Gastroesophageal sphincter (tissue), 4 donors: ENCODE results near the gene LPAR3. TPM values are rescaled to one million over a fixed set of nuclear protein-coding genes. Genes with fewer than 3 reads are reported as not detected.

ENCODE experiments used
- ATAC-seq: fragments of 150-250 bp; one replicate; pipeline ENCODE4 v1.9.1; 2016; ENCODE audit warnings: mild to moderate bottlenecking, moderate library complexity
- H3K27ac ChIP-seq, 4 donors: fragments of 200-600 bp; sonication (generic) in 3 of 4; 1 replicate in 3 of 4; 2 replicates in 1 of 4; pipeline ENCODE4 v1.5.1; 2016 to 2019
- H3K27me3 ChIP-seq: fragments of 200-600 bp; sonication (generic); one replicate; pipeline ENCODE4 v1.5.1; 2019
- H3K36me3 ChIP-seq, 2 donors: fragments of 200-600 bp; sonication (generic); one replicate each; pipeline ENCODE4 v1.5.1; 2019; ENCODE audit warnings: control low read depth in 1 of 2
- H3K4me1 ChIP-seq, 3 donors: fragments of 200-600 bp; sonication (generic); 1 replicate in 2 of 3; 2 replicates in 1 of 3; pipeline ENCODE4 v1.5.1; 2016 to 2019; ENCODE audit warnings: control low read depth in 2 of 3
- H3K4me3 ChIP-seq, 2 donors: fragments of 200-600 bp; sonication (generic); one replicate each; pipeline ENCODE4 v1.5.1; 2019; ENCODE audit warnings: mild to moderate bottlenecking in 1 of 2, moderate library complexity in 1 of 2
- H3K9me3 ChIP-seq, 3 donors: fragments of 200-600 bp; sonication (generic); one replicate each; pipeline ENCODE4 v1.5.1; 2017 to 2019; ENCODE audit warnings: control low read depth in 2 of 3
- EP300 ChIP-seq: sonication (generic); formaldehyde crosslinking; IDR thresholded peaks from one replicate; pipeline ENCODE4 v1.6.1; 2017; ENCODE audit warnings: antibody characterized with exemption, mild to moderate bottlenecking
- POLR2A ChIP-seq, 2 donors: fragments of 450-650 bp; IDR thresholded peaks; one replicate each; pipeline ENCODE4 v1.6.1; 2017; ENCODE audit warnings: antibody characterized with exemption in 2 of 2, mild to moderate bottlenecking in 2 of 2, moderate library complexity in 1 of 2
- POLR2AphosphoS5 ChIP-seq: sonication (generic); formaldehyde crosslinking; IDR thresholded peaks from one replicate; pipeline ENCODE4 v1.6.1; 2017; ENCODE audit warnings: antibody characterized with exemption
- WGBS, 2 donors: methylation state at CpG; one replicate each; pipeline ENCODE4 v1.1.5; 2018; ENCODE audit warnings: low coverage in 1 of 2; 5-methylcytosine and 5-hydroxymethylcytosine counted together
- total RNA-seq, 4 donors: library from RNA; depleted of rRNA; stranded (reverse); fragments of >200 nt; gene quantifications; one replicate each; pipeline ENCODE4 v1.1.0, GENCODE V29; 2016
- TF ChIP-seq, protein P1 (sequence below), 4 experiments: fragments of 200-600 bp in 2 of 4; fragments of 450-650 bp in 2 of 4; sonication (generic) in 1 of 4; IDR thresholded peaks; one replicate each; pipeline ENCODE4 v1.5.1; 2017 to 2019; ENCODE audit warnings: antibody characterized with exemption in 4 of 4, mild to moderate bottlenecking in 2 of 4, moderate library complexity in 2 of 4

Gene LPAR3
- total RNA-seq, 4 donors from 2014 or later: 0.13 to 3.3 (median 0.23) TPM; not detected in 1

DNA sequence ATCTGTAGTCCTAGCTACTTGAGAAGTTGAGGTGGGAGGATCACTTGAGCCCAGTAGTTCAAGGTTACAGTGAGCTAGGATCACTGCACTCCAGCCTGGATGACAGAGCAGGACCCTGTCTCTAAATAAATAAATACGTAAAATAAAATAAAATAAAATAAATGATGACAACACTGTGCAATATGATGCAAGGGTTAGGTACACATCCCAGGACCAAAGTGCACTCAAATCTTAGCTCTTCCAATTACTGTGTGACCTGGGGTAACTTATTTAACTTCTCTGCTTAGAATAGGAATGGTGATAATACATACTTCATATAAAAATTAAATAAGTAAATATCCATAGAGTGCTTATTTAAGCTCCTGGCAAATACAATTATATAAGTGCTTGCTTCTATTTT lies 53.5 kb downstream of the LPAR3 start:
- no peak for ATAC-seq
- WGBS, 2 donors: 54 to 80% methylated on average over 1 of the region's 1 CpG
- no peak for TF ChIP-seq POLR2A (IDR thresholded peaks at IDR 0.05)
- TF ChIP-seq EP300: no peak
- TF ChIP-seq, protein P1, sequence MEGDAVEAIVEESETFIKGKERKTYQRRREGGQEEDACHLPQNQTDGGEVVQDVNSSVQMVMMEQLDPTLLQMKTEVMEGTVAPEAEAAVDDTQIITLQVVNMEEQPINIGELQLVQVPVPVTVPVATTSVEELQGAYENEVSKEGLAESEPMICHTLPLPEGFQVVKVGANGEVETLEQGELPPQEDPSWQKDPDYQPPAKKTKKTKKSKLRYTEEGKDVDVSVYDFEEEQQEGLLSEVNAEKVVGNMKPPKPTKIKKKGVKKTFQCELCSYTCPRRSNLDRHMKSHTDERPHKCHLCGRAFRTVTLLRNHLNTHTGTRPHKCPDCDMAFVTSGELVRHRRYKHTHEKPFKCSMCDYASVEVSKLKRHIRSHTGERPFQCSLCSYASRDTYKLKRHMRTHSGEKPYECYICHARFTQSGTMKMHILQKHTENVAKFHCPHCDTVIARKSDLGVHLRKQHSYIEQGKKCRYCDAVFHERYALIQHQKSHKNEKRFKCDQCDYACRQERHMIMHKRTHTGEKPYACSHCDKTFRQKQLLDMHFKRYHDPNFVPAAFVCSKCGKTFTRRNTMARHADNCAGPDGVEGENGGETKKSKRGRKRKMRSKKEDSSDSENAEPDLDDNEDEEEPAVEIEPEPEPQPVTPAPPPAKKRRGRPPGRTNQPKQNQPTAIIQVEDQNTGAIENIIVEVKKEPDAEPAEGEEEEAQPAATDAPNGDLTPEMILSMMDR (IDR thresholded peaks at IDR 0.05): no peak
- no peak for TF ChIP-seq POLR2AphosphoS5
- no peaks in the 10 kb centered on the region for H3K4me1 ChIP-seq
- no peak overlapping the region for H3K4me3 ChIP-seq
- H3K27ac ChIP-seq: no peak overlapping the region
- peaks cover 8% of the 10 kb centered on the region for H3K27me3 ChIP-seq
- no peaks in the 10 kb centered on the region for H3K36me3 ChIP-seq
- H3K9me3 ChIP-seq: no peaks in the 10 kb centered on the region

DNA sequence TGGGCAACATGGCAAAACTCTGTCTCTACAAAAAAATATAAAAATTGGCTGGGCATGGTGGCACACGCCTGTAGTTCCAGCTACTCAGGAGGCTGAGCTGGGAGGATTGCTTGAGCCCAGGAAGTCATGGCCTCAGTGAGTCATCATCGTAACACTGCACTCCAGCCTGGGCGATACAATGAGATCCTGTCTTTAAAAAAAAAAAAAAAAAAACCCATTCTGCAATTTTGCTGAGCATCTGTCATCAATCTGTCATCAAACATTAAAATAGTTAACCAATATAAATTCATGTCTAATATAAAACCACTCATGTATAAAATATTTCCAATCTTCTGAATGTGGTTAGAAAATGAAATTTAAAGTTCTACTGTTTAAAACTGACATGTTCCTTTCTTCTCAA lies 56.9 kb downstream of the LPAR3 start:
- 51% methylated on average over 3 of the region's 3 CpGs; no CpG with 5 or more reads in 1 of the 2 donors for WGBS, 2 donors
- Histone ChIP-seq H3K36me3 (no peaks in the 10 kb centered on the region), H3K4me1 (no peaks in the 10 kb centered on the region), H3K9me3 (no peaks in the 10 kb centered on the region), H3K4me3 (no peak overlapping the region), H3K27ac (no peak overlapping the region), H3K27me3 (peaks cover 8% of the 10 kb centered on the region)
- ATAC-seq: no peak
- TF ChIP-seq POLR2AphosphoS5: no peak
- TF ChIP-seq, protein P1 (IDR thresholded peaks at IDR 0.05): no peak
- TF ChIP-seq POLR2A (IDR thresholded peaks at IDR 0.05): no peak
- TF ChIP-seq EP300: no peak

DNA sequence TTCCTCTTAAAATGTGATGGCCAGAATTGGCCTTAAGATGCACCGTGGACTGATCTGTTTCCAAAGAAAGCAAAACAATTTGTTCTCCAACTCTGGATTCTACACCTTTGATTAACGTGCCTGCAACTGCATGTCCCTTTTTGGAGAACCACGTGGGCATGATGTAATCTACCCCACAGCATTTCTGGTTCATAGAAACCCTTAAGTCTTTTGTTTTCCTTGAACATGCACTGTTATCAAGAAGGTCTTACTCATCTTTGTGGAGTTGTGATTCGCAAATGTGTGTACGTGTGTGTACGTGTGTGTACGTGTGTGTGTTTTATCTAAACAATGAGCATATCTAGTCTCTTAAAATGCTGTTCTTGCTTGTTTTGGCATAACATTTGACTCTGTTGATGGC lies 57.8 kb downstream of the LPAR3 start:
- H3K36me3 ChIP-seq: no peaks in the 10 kb centered on the region
- ATAC-seq: no peak
- TF ChIP-seq POLR2AphosphoS5 (no peak), EP300 (no peak), POLR2A (IDR thresholded peaks at IDR 0.05) (no peak)
- TF ChIP-seq, protein P1 (IDR thresholded peaks at IDR 0.05): no peak
- H3K9me3 ChIP-seq: no peaks in the 10 kb centered on the region
- 85% methylated on average over 4 to 7 of the region's 7 CpGs for WGBS, 2 donors
- no peak overlapping the region for H3K27ac ChIP-seq
- H3K4me1 ChIP-seq: no peaks in the 10 kb centered on the region
- peaks cover 8% of the 10 kb centered on the region for H3K27me3 ChIP-seq
- H3K4me3 ChIP-seq: no peak overlapping the region

DNA sequence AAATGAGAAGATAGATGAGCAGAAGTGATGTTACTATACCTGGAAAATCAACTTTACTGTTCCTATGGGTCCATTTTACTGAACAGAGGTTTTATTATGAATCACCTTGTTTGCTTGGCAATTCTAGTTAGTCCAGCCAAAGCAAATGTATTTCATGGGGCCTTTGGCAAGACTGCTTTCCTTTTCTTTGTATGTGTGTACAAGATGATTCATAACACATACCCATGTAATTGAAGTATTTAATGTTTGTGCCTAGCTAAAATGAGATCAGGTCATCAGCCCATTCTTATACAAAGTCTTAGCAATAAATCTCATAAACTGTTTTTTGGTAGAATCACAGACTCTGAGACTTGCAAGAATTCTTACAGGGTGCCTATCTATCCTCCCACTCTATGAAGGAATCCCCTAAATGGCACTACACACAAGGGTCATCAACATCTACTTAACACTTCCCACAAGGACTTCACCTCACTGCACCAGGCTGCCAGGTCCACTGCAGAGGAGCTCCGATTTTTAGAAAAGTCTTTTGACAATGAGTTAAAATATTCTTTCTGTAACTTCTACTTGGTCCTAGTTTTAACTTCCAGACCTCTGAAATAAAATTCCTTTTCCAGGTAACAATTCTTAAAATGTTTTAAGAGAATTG lies 58.5 kb downstream of the LPAR3 start:
- TF ChIP-seq POLR2AphosphoS5 (no peak), POLR2A (IDR thresholded peaks at IDR 0.05) (no peak), EP300 (no peak)
- TF ChIP-seq, protein P1 (IDR thresholded peaks at IDR 0.05): no peak
- ATAC-seq: no peak
- H3K27ac ChIP-seq: no peak overlapping the region
- H3K27me3 ChIP-seq: peaks cover 8% of the 10 kb centered on the region
- 69 to 70% methylated on average over 1 of the region's 1 CpG for WGBS, 2 donors
- H3K36me3 ChIP-seq: no peaks in the 10 kb centered on the region
- no peaks in the 10 kb centered on the region for H3K9me3 ChIP-seq
- H3K4me1 ChIP-seq: no peaks in the 10 kb centered on the region
- no peak overlapping the region for H3K4me3 ChIP-seq

DNA sequence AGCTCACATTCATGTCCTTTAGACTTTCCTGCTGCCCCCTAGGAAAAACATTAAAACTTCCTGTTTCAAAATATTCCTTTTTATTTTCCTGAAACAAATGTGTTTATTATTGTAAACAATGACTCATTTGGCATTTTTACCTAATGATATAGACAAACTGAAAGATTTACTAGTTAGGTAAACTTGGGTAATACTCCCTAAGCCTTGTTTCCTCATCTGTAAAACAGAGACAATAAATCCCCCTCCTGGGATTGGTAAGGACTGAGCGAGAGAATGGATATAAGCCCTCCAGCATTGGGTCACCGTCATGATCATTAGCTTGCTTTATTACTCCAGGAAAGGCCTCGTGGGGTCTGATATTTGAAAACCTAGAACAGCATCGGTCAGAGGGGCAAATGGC lies 59.8 kb downstream of the LPAR3 start:
- no peaks in the 10 kb centered on the region for H3K4me1 ChIP-seq
- H3K9me3 ChIP-seq: no peaks in the 10 kb centered on the region
- no peaks in the 10 kb centered on the region for H3K36me3 ChIP-seq
- peaks cover 4% of the 10 kb centered on the region for H3K27me3 ChIP-seq
- 88 to 94% methylated on average over 2 to 3 of the region's 4 CpGs for WGBS, 2 donors
- H3K4me3 ChIP-seq: no peak overlapping the region
- no peak for ATAC-seq
- no peak overlapping the region for H3K27ac ChIP-seq
- TF ChIP-seq POLR2A (IDR thresholded peaks at IDR 0.05) (no peak), EP300 (no peak), POLR2AphosphoS5 (no peak)
- TF ChIP-seq, protein P1 (IDR thresholded peaks at IDR 0.05): no peak
